Measurements from ENCODE around the gene ING3. TPM values are rescaled to one million over a fixed set of nuclear protein-coding genes. Genes with fewer than 3 reads are reported as not detected.

The ING3 gene
- total and polyA plus RNA-seq, 9 of the 15 experiments (the other 6 are each of a cell fraction or from before 2014, with no cell fraction given), result 22.8 to 233 (median 50.4) TPM

DNA sequence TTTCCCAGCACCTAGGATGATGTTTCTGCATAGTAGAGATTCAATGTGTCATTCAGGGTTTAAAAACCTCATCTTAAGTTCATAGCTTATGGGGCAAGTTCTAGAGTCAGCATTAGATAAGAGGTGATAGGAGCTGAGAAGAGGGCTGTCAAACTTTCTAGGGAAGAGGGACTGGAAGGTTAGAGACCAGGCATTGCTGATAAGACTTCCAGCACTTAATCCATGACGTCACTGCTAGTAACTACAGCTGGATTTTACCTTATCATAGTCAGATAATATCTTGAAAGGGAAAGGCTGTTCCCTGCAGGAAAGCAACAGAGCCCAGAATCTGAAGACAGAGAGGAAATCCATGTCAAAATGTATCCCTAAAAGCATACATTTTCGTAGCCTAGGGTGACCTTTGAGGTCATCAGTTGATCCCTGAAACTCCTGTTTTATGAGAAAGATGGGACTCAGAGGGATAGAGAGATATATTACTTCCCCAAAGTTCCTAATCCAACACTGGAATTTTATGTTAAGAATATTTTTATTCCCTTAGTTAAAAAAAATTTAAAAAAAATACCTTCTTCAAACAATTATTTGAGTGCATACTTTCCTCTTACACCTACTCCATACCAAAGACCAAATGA is 34.7 kb downstream of the ING3 start (continued):
- TF ChIP-seq NFYB (IDR thresholded peaks at IDR 0.05; ENCODE audit: extremely low read depth, insufficient read length), result no peak
- no peak for TF ChIP-seq BMI1 (IDR thresholded peaks at IDR 0.05; ENCODE audit: low read length)
- TF ChIP-seq, protein P1, sequence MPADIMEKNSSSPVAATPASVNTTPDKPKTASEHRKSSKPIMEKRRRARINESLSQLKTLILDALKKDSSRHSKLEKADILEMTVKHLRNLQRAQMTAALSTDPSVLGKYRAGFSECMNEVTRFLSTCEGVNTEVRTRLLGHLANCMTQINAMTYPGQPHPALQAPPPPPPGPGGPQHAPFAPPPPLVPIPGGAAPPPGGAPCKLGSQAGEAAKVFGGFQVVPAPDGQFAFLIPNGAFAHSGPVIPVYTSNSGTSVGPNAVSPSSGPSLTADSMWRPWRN (IDR thresholded peaks at IDR 0.05; ENCODE audit: low read depth), result no peak
- TF ChIP-seq, protein P2, sequence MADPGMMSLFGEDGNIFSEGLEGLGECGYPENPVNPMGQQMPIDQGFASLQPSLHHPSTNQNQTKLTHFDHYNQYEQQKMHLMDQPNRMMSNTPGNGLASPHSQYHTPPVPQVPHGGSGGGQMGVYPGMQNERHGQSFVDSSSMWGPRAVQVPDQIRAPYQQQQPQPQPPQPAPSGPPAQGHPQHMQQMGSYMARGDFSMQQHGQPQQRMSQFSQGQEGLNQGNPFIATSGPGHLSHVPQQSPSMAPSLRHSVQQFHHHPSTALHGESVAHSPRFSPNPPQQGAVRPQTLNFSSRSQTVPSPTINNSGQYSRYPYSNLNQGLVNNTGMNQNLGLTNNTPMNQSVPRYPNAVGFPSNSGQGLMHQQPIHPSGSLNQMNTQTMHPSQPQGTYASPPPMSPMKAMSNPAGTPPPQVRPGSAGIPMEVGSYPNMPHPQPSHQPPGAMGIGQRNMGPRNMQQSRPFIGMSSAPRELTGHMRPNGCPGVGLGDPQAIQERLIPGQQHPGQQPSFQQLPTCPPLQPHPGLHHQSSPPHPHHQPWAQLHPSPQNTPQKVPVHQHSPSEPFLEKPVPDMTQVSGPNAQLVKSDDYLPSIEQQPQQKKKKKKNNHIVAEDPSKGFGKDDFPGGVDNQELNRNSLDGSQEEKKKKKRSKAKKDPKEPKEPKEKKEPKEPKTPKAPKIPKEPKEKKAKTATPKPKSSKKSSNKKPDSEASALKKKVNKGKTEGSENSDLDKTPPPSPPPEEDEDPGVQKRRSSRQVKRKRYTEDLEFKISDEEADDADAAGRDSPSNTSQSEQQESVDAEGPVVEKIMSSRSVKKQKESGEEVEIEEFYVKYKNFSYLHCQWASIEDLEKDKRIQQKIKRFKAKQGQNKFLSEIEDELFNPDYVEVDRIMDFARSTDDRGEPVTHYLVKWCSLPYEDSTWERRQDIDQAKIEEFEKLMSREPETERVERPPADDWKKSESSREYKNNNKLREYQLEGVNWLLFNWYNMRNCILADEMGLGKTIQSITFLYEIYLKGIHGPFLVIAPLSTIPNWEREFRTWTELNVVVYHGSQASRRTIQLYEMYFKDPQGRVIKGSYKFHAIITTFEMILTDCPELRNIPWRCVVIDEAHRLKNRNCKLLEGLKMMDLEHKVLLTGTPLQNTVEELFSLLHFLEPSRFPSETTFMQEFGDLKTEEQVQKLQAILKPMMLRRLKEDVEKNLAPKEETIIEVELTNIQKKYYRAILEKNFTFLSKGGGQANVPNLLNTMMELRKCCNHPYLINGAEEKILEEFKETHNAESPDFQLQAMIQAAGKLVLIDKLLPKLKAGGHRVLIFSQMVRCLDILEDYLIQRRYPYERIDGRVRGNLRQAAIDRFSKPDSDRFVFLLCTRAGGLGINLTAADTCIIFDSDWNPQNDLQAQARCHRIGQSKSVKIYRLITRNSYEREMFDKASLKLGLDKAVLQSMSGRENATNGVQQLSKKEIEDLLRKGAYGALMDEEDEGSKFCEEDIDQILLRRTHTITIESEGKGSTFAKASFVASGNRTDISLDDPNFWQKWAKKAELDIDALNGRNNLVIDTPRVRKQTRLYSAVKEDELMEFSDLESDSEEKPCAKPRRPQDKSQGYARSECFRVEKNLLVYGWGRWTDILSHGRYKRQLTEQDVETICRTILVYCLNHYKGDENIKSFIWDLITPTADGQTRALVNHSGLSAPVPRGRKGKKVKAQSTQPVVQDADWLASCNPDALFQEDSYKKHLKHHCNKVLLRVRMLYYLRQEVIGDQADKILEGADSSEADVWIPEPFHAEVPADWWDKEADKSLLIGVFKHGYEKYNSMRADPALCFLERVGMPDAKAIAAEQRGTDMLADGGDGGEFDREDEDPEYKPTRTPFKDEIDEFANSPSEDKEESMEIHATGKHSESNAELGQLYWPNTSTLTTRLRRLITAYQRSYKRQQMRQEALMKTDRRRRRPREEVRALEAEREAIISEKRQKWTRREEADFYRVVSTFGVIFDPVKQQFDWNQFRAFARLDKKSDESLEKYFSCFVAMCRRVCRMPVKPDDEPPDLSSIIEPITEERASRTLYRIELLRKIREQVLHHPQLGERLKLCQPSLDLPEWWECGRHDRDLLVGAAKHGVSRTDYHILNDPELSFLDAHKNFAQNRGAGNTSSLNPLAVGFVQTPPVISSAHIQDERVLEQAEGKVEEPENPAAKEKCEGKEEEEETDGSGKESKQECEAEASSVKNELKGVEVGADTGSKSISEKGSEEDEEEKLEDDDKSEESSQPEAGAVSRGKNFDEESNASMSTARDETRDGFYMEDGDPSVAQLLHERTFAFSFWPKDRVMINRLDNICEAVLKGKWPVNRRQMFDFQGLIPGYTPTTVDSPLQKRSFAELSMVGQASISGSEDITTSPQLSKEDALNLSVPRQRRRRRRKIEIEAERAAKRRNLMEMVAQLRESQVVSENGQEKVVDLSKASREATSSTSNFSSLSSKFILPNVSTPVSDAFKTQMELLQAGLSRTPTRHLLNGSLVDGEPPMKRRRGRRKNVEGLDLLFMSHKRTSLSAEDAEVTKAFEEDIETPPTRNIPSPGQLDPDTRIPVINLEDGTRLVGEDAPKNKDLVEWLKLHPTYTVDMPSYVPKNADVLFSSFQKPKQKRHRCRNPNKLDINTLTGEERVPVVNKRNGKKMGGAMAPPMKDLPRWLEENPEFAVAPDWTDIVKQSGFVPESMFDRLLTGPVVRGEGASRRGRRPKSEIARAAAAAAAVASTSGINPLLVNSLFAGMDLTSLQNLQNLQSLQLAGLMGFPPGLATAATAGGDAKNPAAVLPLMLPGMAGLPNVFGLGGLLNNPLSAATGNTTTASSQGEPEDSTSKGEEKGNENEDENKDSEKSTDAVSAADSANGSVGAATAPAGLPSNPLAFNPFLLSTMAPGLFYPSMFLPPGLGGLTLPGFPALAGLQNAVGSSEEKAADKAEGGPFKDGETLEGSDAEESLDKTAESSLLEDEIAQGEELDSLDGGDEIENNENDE (IDR thresholded peaks at IDR 0.05; ENCODE audit: low read depth, low read length), result no peak
- TF ChIP-seq FOXK1 (CRISPR knock-in tag; IDR thresholded peaks at IDR 0.05; ENCODE audit: borderline replicate concordance), result no peak
- TF ChIP-seq MYC (IDR thresholded peaks at IDR 0.05; ENCODE audit: low read depth, low read length), result no peak; the same call in 1 of the 2 replicates
- no peak for TF ChIP-seq MYC (CRISPR knock-in tag; IDR thresholded peaks at IDR 0.05; ENCODE audit: borderline replicate concordance, low read depth)
- TF ChIP-seq IRF2 (CRISPR knock-in tag; IDR thresholded peaks at IDR 0.05), result no peak
- no peak for TF ChIP-seq ZNF668 (CRISPR knock-in tag; IDR thresholded peaks at IDR 0.05)
- TF ChIP-seq ZNF57 (CRISPR knock-in tag; IDR thresholded peaks at IDR 0.05), result no peak
- TF ChIP-seq TEAD2 (tag; IDR thresholded peaks at IDR 0.05), result no peak
- no peak for TF ChIP-seq DNMT1 (IDR thresholded peaks at IDR 0.05)
- no peak for TF ChIP-seq ZC3H8 (IDR thresholded peaks at IDR 0.05)
- no peak for TF ChIP-seq ZFP30 (CRISPR knock-in tag; IDR thresholded peaks at IDR 0.05; ENCODE audit: borderline replicate concordance)
- no peak for TF ChIP-seq ELF2 (CRISPR knock-in tag; IDR thresholded peaks at IDR 0.05)
- TF ChIP-seq FOXA1 (IDR thresholded peaks at IDR 0.05; ENCODE audit: borderline replicate concordance), result no peak
- no peak; the same call in 1 of the 2 replicates for TF ChIP-seq MAFF (IDR thresholded peaks at IDR 0.05; ENCODE audit: low read length)
- TF ChIP-seq CHD2 (IDR thresholded peaks at IDR 0.05; ENCODE audit: low read depth, low read length), result no peak
